ENCODE results near the gene IFNA4.

GRCh38 chr9:21205204-21205603 is 17.8 kb upstream of the IFNA4 start:
- no peak for TF ChIP-seq FOXA1 (IDR thresholded peaks at IDR 0.05)
- TF ChIP-seq SUZ12 (IDR thresholded peaks at IDR 0.05), result no peak
- TF ChIP-seq PKNOX1 (IDR thresholded peaks at IDR 0.05), result no peak

All from HEK293T (cell line).